GM08714 (cell line): ENCODE measurements around the gene ABLIM1.

Experiments
- H3K4me3 ChIP-seq: fragments of 200-500 bp; sonication (Bioruptor generic); 2 replicates; pipeline ENCODE4 v1.5.1; 2014; ENCODE audit warnings: mild to moderate bottlenecking, low read length, inconsistent platforms
- ZNF274 ChIP-seq: IDR thresholded peaks from 2 replicates; pipeline ENCODE4 v1.6.1; 2012; ENCODE audit warnings: mild to moderate bottlenecking, low read depth, low read length

The ABLIM1 gene

GRCh38 chr10:114385557-114385956, 272.5 kb downstream of the ABLIM1 start:
- no peak overlapping the region for H3K4me3 ChIP-seq
- no peak for TF ChIP-seq ZNF274

GRCh38 chr10:114384601-114385000, 273.5 kb downstream of the ABLIM1 start:
- no peak for TF ChIP-seq ZNF274
- no peak overlapping the region for H3K4me3 ChIP-seq

- no peak overlapping the region for H3K4me3 ChIP-seq
- TF ChIP-seq ZNF274, result no peak
Measured at GRCh38 chr10:114384181-114384580, 273.9 kb downstream of the ABLIM1 start.
